ENCODE results near the gene C9orf72.

The C9orf72 gene

GRCh38 chr9:27584931-27585330 is 11.7 kb upstream of the C9orf72 start:
- Histone ChIP-seq H3K9me3 (ENCODE audit: insufficient read depth, low read length) (no peaks in the 10 kb centered on the region), H3K27me3 (ENCODE audit: low read length) (no peaks in the 10 kb centered on the region), H4K20me1 (ENCODE audit: low read depth, low read length) (no peaks in the 10 kb centered on the region), H3K4me3 (ENCODE audit: insufficient read depth, low read length, poor library complexity, severe bottlenecking) (no peak overlapping the region), H2AFZ (ENCODE audit: low read depth, low read length, severe bottlenecking) (no peak overlapping the region), H3F3A (ENCODE audit: insufficient read depth) (no peaks in the 10 kb centered on the region), H3K79me2 (ENCODE audit: insufficient read depth, low read length) (no peaks in the 10 kb centered on the region), H3K27ac (ENCODE audit: low read depth, low read length) (no peak overlapping the region), H3K9me2 (replicated peaks; ENCODE audit: insufficient read depth, low read length) (no peaks in the 10 kb centered on the region), H3K9ac (ENCODE audit: low read length) (no peak overlapping the region), H3K4me2 (ENCODE audit: low read depth, low read length, poor library complexity, severe bottlenecking) (no peak overlapping the region), H3K36me3 (ENCODE audit: low read length) (no peaks in the 10 kb centered on the region)
- no peak for TF ChIP-seq CTCF (IDR thresholded peaks at IDR 0.05; ENCODE audit: insufficient read depth, low read length, poor library complexity, severe bottlenecking)
- TF ChIP-seq EZH2phosphoT487 (conservative IDR thresholded peaks at IDR 0.05; ENCODE audit: low read length), result no peak

GRCh38 chr9:27582794-27583193 is 9.5 kb upstream of the C9orf72 start:
- no peaks in the 10 kb centered on the region for H3K79me2 ChIP-seq (ENCODE audit: insufficient read depth, low read length)
- no peak overlapping the region for H3K9ac ChIP-seq (ENCODE audit: low read length)
- H3K27ac ChIP-seq (ENCODE audit: low read depth, low read length), result no peak overlapping the region
- H3F3A ChIP-seq (ENCODE audit: insufficient read depth), result no peaks in the 10 kb centered on the region
- no peaks in the 10 kb centered on the region for H3K9me3 ChIP-seq (ENCODE audit: insufficient read depth, low read length)
- H4K20me1 ChIP-seq (ENCODE audit: low read depth, low read length), result no peaks in the 10 kb centered on the region
- H3K4me3 ChIP-seq (ENCODE audit: insufficient read depth, low read length, poor library complexity, severe bottlenecking), result no peak overlapping the region
- H3K9me2 ChIP-seq (replicated peaks; ENCODE audit: insufficient read depth, low read length), result no peaks in the 10 kb centered on the region
- H3K36me3 ChIP-seq (ENCODE audit: low read length), result no peaks in the 10 kb centered on the region
- no peaks in the 10 kb centered on the region for H3K27me3 ChIP-seq (ENCODE audit: low read length)
- no peak overlapping the region for H3K4me2 ChIP-seq (ENCODE audit: low read depth, low read length, poor library complexity, severe bottlenecking)
- TF ChIP-seq CTCF (IDR thresholded peaks at IDR 0.05; ENCODE audit: insufficient read depth, low read length, poor library complexity, severe bottlenecking) (no peak), EZH2phosphoT487 (conservative IDR thresholded peaks at IDR 0.05; ENCODE audit: low read length) (no peak)
- H2AFZ ChIP-seq (ENCODE audit: low read depth, low read length, severe bottlenecking), result no peak overlapping the region

- Histone ChIP-seq H2AFZ (ENCODE audit: low read depth, low read length, severe bottlenecking) (no peak overlapping the region), H3K36me3 (ENCODE audit: low read length) (no peaks in the 10 kb centered on the region), H3K79me2 (ENCODE audit: insufficient read depth, low read length) (no peaks in the 10 kb centered on the region), H3K27me3 (ENCODE audit: low read length) (no peaks in the 10 kb centered on the region), H3K4me2 (ENCODE audit: low read depth, low read length, poor library complexity, severe bottlenecking) (no peak overlapping the region), H3K4me3 (ENCODE audit: insufficient read depth, low read length, poor library complexity, severe bottlenecking) (no peak overlapping the region), H3F3A (ENCODE audit: insufficient read depth) (no peaks in the 10 kb centered on the region), H3K9me3 (ENCODE audit: insufficient read depth, low read length) (no peaks in the 10 kb centered on the region), H3K9me2 (replicated peaks; ENCODE audit: insufficient read depth, low read length) (no peaks in the 10 kb centered on the region), H4K20me1 (ENCODE audit: low read depth, low read length) (no peaks in the 10 kb centered on the region), H3K9ac (ENCODE audit: low read length) (no peak overlapping the region), H3K27ac (ENCODE audit: low read depth, low read length) (no peak overlapping the region)
- TF ChIP-seq CTCF (IDR thresholded peaks at IDR 0.05; ENCODE audit: insufficient read depth, low read length, poor library complexity, severe bottlenecking), result no peak
These were observed 8.5 kb upstream of the C9orf72 start for GRCh38 chr9:27581826-27582225.
